Neural cell (in vitro differentiated cells): ENCODE data around the gene C22orf23.

ENCODE experiments used
- EP300 ChIP-seq: fragments of 450-650 bp; conservative IDR thresholded peaks from 2 replicates; pipeline ENCODE4 v1.6.1; 2014; ENCODE audit warnings: antibody characterized with exemption, mild to moderate bottlenecking, moderate library complexity; ENCODE audit not compliant: poor library complexity, severe bottlenecking
- EZH2 ChIP-seq: fragments of 200-600, 300-800 bp; shearing (Covaris generic), sonication (generic); IDR thresholded peaks from 2 replicates; pipeline ENCODE4 v1.6.1; 2014; ENCODE audit warnings: antibody characterized with exemption, low read length, borderline replicate concordance, mild to moderate bottlenecking; ENCODE audit not compliant: insufficient read depth, poor library complexity, severe bottlenecking
- MXI1 ChIP-seq: fragments of 450-650 bp; conservative IDR thresholded peaks from 2 replicates; pipeline ENCODE4 v1.6.1; 2014; ENCODE audit warnings: antibody characterized with exemption, mild to moderate bottlenecking; ENCODE audit not compliant: poor library complexity, severe bottlenecking
- POLR2AphosphoS5 ChIP-seq: IDR thresholded peaks from 2 replicates; pipeline ENCODE4 v1.6.1; 2012
- RAD21 ChIP-seq: fragments of 450-650 bp; conservative IDR thresholded peaks from 2 replicates; pipeline ENCODE4 v1.6.1; 2014; ENCODE audit warnings: antibody characterized with exemption, mild to moderate bottlenecking, moderate library complexity
- REST ChIP-seq: IDR thresholded peaks from 2 replicates; pipeline ENCODE4 v1.6.1; 2012; ENCODE audit warnings: borderline replicate concordance
- SMC3 ChIP-seq: fragments of 450-650 bp; conservative IDR thresholded peaks from 2 replicates; pipeline ENCODE4 v1.6.1; 2014; ENCODE audit warnings: antibody characterized with exemption, mild to moderate bottlenecking, moderate library complexity; ENCODE audit not compliant: poor library complexity
- TAF1 ChIP-seq: IDR thresholded peaks from 2 replicates; pipeline ENCODE4 v1.6.1; 2012; ENCODE audit warnings: low read depth
- TF ChIP-seq, protein P1 (sequence below): fragments of 450-650 bp; IDR thresholded peaks from 2 replicates; pipeline ENCODE4 v1.5.1; 2014; ENCODE audit warnings: antibody characterized with exemption, mild to moderate bottlenecking, moderate library complexity; ENCODE audit not compliant: poor library complexity, severe bottlenecking

GRCh38 chr22:37986371-37986770 lies 33.0 kb upstream of the C22orf23 start:
- TF ChIP-seq REST (no peak), EZH2 (no peak), RAD21 (no peak), EP300 (no peak), MXI1 (no peak), TAF1 (no peak), POLR2AphosphoS5 (no peak), SMC3 (no peak)
- TF ChIP-seq, protein P1, sequence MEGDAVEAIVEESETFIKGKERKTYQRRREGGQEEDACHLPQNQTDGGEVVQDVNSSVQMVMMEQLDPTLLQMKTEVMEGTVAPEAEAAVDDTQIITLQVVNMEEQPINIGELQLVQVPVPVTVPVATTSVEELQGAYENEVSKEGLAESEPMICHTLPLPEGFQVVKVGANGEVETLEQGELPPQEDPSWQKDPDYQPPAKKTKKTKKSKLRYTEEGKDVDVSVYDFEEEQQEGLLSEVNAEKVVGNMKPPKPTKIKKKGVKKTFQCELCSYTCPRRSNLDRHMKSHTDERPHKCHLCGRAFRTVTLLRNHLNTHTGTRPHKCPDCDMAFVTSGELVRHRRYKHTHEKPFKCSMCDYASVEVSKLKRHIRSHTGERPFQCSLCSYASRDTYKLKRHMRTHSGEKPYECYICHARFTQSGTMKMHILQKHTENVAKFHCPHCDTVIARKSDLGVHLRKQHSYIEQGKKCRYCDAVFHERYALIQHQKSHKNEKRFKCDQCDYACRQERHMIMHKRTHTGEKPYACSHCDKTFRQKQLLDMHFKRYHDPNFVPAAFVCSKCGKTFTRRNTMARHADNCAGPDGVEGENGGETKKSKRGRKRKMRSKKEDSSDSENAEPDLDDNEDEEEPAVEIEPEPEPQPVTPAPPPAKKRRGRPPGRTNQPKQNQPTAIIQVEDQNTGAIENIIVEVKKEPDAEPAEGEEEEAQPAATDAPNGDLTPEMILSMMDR = no peak
